Mesenchymal stem cell (in vitro differentiated cells and primary cell): Measurements from ENCODE around the gene CD274. TPM values are rescaled to one million over a fixed set of nuclear protein-coding genes. Genes with fewer than 3 reads are reported as not detected.

Source experiments
- DNase-seq: peaks from one replicate; pipeline ENCODE4 v3.0.0-alpha.2; 2013
- H2AFZ ChIP-seq: one replicate; pipeline ENCODE4 v1.6.1; 2013; ENCODE audit warnings: low read depth, mild to moderate bottlenecking, control low read depth, inconsistent platforms, low read length, moderate library complexity
- H2AK5ac ChIP-seq: 2 replicates; pipeline ENCODE4 v1.6.1; 2013; ENCODE audit warnings: low read length, moderate library complexity, mild to moderate bottlenecking, inconsistent platforms; ENCODE audit not compliant: severe bottlenecking
- H2BK120ac ChIP-seq: one replicate; pipeline ENCODE4 v1.6.1; 2013; ENCODE audit warnings: low read depth, mild to moderate bottlenecking, inconsistent platforms, low read length, moderate library complexity
- H2BK12ac ChIP-seq, 2 experiments: one replicate each; pipeline ENCODE4 v1.6.1; 2013; ENCODE audit warnings: inconsistent platforms in 2 of 2, low read length in 2 of 2, mild to moderate bottlenecking in 2 of 2, moderate library complexity in 2 of 2, control low read depth in 1 of 2
- H2BK15ac ChIP-seq: one replicate; pipeline ENCODE4 v1.6.1; 2013; ENCODE audit warnings: mild to moderate bottlenecking, low read depth, inconsistent platforms; ENCODE audit not compliant: poor library complexity, severe bottlenecking
- H2BK5ac ChIP-seq: 2 replicates; pipeline ENCODE4 v1.6.1; 2013; ENCODE audit warnings: low read depth, mild to moderate bottlenecking, low read length, control low read depth, inconsistent platforms; ENCODE audit not compliant: poor library complexity, severe bottlenecking
- H3K14ac ChIP-seq, 2 experiments: one replicate each; pipeline ENCODE4 v1.6.1; 2013; ENCODE audit warnings: inconsistent platforms in 2 of 2, low read length in 2 of 2, control low read depth in 1 of 2, mild to moderate bottlenecking in 1 of 2, moderate library complexity in 1 of 2
- H3K18ac ChIP-seq, 2 experiments: one replicate each; pipeline ENCODE4 v1.6.1; 2013; ENCODE audit warnings: inconsistent platforms in 2 of 2, low read length in 2 of 2, control low read depth in 1 of 2, low read depth in 1 of 2, mild to moderate bottlenecking in 1 of 2
- H3K23ac ChIP-seq, 2 experiments: one replicate each; pipeline ENCODE4 v1.6.1; 2013; ENCODE audit warnings: inconsistent platforms in 2 of 2, low read length in 2 of 2, mild to moderate bottlenecking in 2 of 2, moderate library complexity in 2 of 2, control low read depth in 1 of 2
- H3K27ac ChIP-seq: 2 replicates; pipeline ENCODE4 v1.5.1; 2013; ENCODE audit warnings: mild to moderate bottlenecking, moderate library complexity, low read length, control low read depth, inconsistent platforms; ENCODE audit not compliant: poor library complexity, severe bottlenecking
- H3K27me3 ChIP-seq, 2 experiments: 2 replicates each; pipeline versions ENCODE4 v1.6.1 to v1.7.0; 2013; ENCODE audit warnings: low read length in 2 of 2, mild to moderate bottlenecking in 2 of 2, moderate library complexity in 2 of 2, control low read depth in 1 of 2, inconsistent platforms in 1 of 2; ENCODE audit not compliant: control insufficient read depth in 1 of 2, insufficient read depth in 1 of 2
- H3K36me3 ChIP-seq, 2 experiments: 2 replicates each; pipeline versions ENCODE4 v1.6.1 to v1.7.0; 2013; ENCODE audit warnings: low read length in 2 of 2, control low read depth in 1 of 2, inconsistent platforms in 1 of 2, low read depth in 1 of 2, mild to moderate bottlenecking in 1 of 2; ENCODE audit not compliant: insufficient read depth in 2 of 2, control insufficient read depth in 1 of 2
- H3K4ac ChIP-seq, 2 experiments: one replicate each; pipeline ENCODE4 v1.6.1; 2013; ENCODE audit warnings: inconsistent platforms in 2 of 2, low read length in 2 of 2, mild to moderate bottlenecking in 2 of 2, moderate library complexity in 2 of 2, control low read depth in 1 of 2, low read depth in 1 of 2
- H3K4me1 ChIP-seq: 2 replicates; pipeline ENCODE4 v1.6.1; 2013; ENCODE audit warnings: low read depth, low read length, control low read depth; ENCODE audit not compliant: control insufficient read depth, insufficient read depth
- H3K4me2 ChIP-seq: 2 replicates; pipeline ENCODE4 v1.6.1; 2013; ENCODE audit warnings: low read length, mild to moderate bottlenecking, inconsistent platforms; ENCODE audit not compliant: poor library complexity, severe bottlenecking
- H3K4me3 ChIP-seq, 2 experiments: 2 replicates each; pipeline versions ENCODE4 v1.5.1 to v1.7.0; 2013; ENCODE audit warnings: low read length in 2 of 2, mild to moderate bottlenecking in 2 of 2, control low read depth in 1 of 2, low read depth in 1 of 2; ENCODE audit not compliant: insufficient read depth in 1 of 2
- H3K79me1 ChIP-seq: replicated peaks from 2 replicates; pipeline ENCODE4 v1.6.1; 2013; ENCODE audit warnings: mild to moderate bottlenecking, control low read depth, low read length, inconsistent platforms; ENCODE audit not compliant: poor library complexity, severe bottlenecking
- H3K9ac ChIP-seq: 2 replicates; pipeline ENCODE4 v1.7.0; 2013; ENCODE audit warnings: mild to moderate bottlenecking, low read length, moderate library complexity
- H3K9me3 ChIP-seq: 2 replicates; pipeline ENCODE4 v1.7.0; 2013; ENCODE audit warnings: mild to moderate bottlenecking, low read length; ENCODE audit not compliant: control insufficient read depth
- H4K8ac ChIP-seq: one replicate; pipeline ENCODE4 v1.6.1; 2013; ENCODE audit warnings: inconsistent platforms, mild to moderate bottlenecking, low read length, moderate library complexity
- H4K91ac ChIP-seq: one replicate; pipeline ENCODE4 v1.6.1; 2013; ENCODE audit warnings: mild to moderate bottlenecking, low read length, inconsistent platforms
- WGBS: methylation state at CpG from one replicate; pipeline ENCODE4 v1.1.7; 2013; ENCODE audit warnings: mixed read lengths; 5-methylcytosine and 5-hydroxymethylcytosine counted together
- polyA plus RNA-seq, 2 experiments: library from polyadenylated mRNA; stranded (reverse); fragments of 200-250 nt; gene quantifications; one replicate each; pipeline ENCODE4 v1.2.3, GENCODE V29; 2013

CD274 gene
- 3.9 TPM for polyA plus RNA-seq (2013, experiment 1 of 2)
- 3.9 TPM for polyA plus RNA-seq (2013, experiment 2 of 2)

DNA sequence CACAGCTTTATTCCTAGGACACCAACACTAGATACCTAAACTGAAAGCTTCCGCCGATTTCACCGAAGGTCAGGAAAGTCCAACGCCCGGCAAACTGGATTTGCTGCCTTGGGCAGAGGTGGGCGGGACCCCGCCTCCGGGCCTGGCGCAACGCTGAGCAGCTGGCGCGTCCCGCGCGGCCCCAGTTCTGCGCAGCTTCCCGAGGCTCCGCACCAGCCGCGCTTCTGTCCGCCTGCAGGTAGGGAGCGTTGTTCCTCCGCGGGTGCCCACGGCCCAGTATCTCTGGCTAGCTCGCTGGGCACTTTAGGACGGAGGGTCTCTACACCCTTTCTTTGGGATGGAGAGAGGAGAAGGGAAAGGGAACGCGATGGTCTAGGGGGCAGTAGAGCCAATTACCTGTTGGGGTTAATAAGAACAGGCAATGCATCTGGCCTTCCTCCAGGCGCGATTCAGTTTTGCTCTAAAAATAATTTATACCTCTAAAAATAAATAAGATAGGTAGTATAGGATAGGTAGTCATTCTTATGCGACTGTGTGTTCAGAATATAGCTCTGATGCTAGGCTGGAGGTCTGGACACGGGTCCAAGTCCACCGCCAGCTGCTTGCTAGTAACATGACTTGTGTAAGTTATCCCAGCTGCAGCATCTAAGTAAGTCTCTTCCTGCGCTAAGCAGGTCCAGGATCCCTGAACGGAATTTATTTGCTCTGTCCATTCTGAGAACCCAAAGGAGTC is at the start of gene CD274:
TSS of gene CD274 (plus strand) at position 184 of the 733 bp plus-strand sequence. CDS start 5,572 bp downstream, outside the sequence.
- peak within 1 kb of the TSS; percentile 35 for H2AK5ac ChIP-seq
- no peak within 1 kb of the TSS for H3K14ac ChIP-seq
- no peaks in the 10 kb centered on the region for H3K27me3 ChIP-seq
- H3K23ac ChIP-seq = no peak within 1 kb of the TSS
- H3K4me1 ChIP-seq = peaks cover 3% of the 10 kb centered on the region
- peak within 1 kb of the TSS; percentile 51 for H3K27ac ChIP-seq
- WGBS = 4% methylated on average over 30 of the region's 36 CpGs
- no peak within 1 kb of the TSS for H3K4ac ChIP-seq
- no peak within 1 kb of the TSS for H2BK5ac ChIP-seq
- H2AFZ ChIP-seq = no peak within 1 kb of the TSS
- no peaks in the 10 kb centered on the region for H3K9me3 ChIP-seq
- H3K79me1 ChIP-seq = peaks cover 2% of the 10 kb centered on the region
- H2BK15ac ChIP-seq = no peak within 1 kb of the TSS
- H4K91ac ChIP-seq = no peak within 1 kb of the TSS
- no peaks in the 10 kb centered on the region for H3K36me3 ChIP-seq
- H3K18ac ChIP-seq = peak within 1 kb of the TSS in 1 of 2 experiments; percentile 43
- H2BK12ac ChIP-seq = no peak within 1 kb of the TSS
- peak within 1 kb of the TSS; percentile 91 for H3K9ac ChIP-seq
- DNase-seq = peak; percentile 93
- peak within 1 kb of the TSS; percentile 52 for H2BK120ac ChIP-seq
- H4K8ac ChIP-seq = peak within 1 kb of the TSS; percentile 63
- H3K4me3 ChIP-seq = peak within 1 kb of the TSS; percentile 49 to 84
- H3K4me2 ChIP-seq = peak within 1 kb of the TSS; percentile 70

- H2BK15ac ChIP-seq = no peak overlapping the region
- no peak overlapping the region for H4K8ac ChIP-seq
- no peak overlapping the region for H3K27ac ChIP-seq
- H3K14ac ChIP-seq = no peak overlapping the region
- H3K4me1 ChIP-seq = no peaks in the 10 kb centered on the region
- no peak overlapping the region for H3K4me2 ChIP-seq
- H3K4me3 ChIP-seq = no peak overlapping the region
- no peak overlapping the region for H2BK12ac ChIP-seq
- H3K23ac ChIP-seq = no peak overlapping the region
- H3K27me3 ChIP-seq = no peaks in the 10 kb centered on the region
- no peak overlapping the region for H3K9ac ChIP-seq
- H3K4ac ChIP-seq = no peak overlapping the region
- no peak overlapping the region for H2AFZ ChIP-seq
- no peak overlapping the region for H2AK5ac ChIP-seq
- no peak overlapping the region for H2BK5ac ChIP-seq
- H2BK120ac ChIP-seq = no peak overlapping the region
- H3K18ac ChIP-seq = no peak overlapping the region
- no peak for DNase-seq
- no peak overlapping the region for H4K91ac ChIP-seq
- H3K36me3 ChIP-seq = no peaks in the 10 kb centered on the region
- H3K79me1 ChIP-seq = peaks cover 2% of the 10 kb centered on the region
- H3K9me3 ChIP-seq = peaks cover 5% of the 10 kb centered on the region
These were observed 48.1 kb upstream of the CD274 start for GRCh38 chr9:5402217-5402616.

GRCh38 chr9:5408596-5408995 is 41.7 kb upstream of the CD274 start:
- Histone ChIP-seq H4K91ac (no peak overlapping the region), H3K23ac (no peak overlapping the region), H2BK12ac (no peak overlapping the region), H3K4ac (no peak overlapping the region), H2BK5ac (no peak overlapping the region), H3K27me3 (no peaks in the 10 kb centered on the region), H3K4me1 (no peaks in the 10 kb centered on the region), H3K79me1 (peaks cover 2% of the 10 kb centered on the region), H3K36me3 (peaks cover 0 to 4% of the 10 kb centered on the region in 2 experiments), H3K18ac (no peak overlapping the region), H2AK5ac (no peak overlapping the region), H3K27ac (no peak overlapping the region), H4K8ac (no peak overlapping the region), H3K14ac (no peak overlapping the region), H2BK120ac (no peak overlapping the region), H3K4me2 (no peak overlapping the region), H3K4me3 (no peak overlapping the region), H2AFZ (no peak overlapping the region), H3K9ac (no peak overlapping the region), H3K9me3 (peaks cover 19% of the 10 kb centered on the region), H2BK15ac (no peak overlapping the region)
- no peak for DNase-seq
- WGBS = 96% methylated on average over 1 of the region's 1 CpG

GRCh38 chr9:5416953-5417352 is 33.4 kb upstream of the CD274 start:
- Histone ChIP-seq H2AK5ac (no peak overlapping the region), H3K27me3 (no peaks in the 10 kb centered on the region), H3K14ac (no peak overlapping the region), H3K79me1 (no peaks in the 10 kb centered on the region), H3K4me3 (no peak overlapping the region), H3K9me3 (no peaks in the 10 kb centered on the region), H2BK12ac (no peak overlapping the region), H2AFZ (no peak overlapping the region), H4K91ac (no peak overlapping the region), H2BK15ac (no peak overlapping the region), H3K4me2 (no peak overlapping the region), H3K36me3 (peaks cover 0 to 9% of the 10 kb centered on the region in 2 experiments), H3K27ac (no peak overlapping the region), H3K4ac (no peak overlapping the region), H2BK120ac (no peak overlapping the region), H3K18ac (no peak overlapping the region), H3K9ac (no peak overlapping the region), H3K4me1 (no peaks in the 10 kb centered on the region), H3K23ac (no peak overlapping the region), H4K8ac (no peak overlapping the region), H2BK5ac (no peak overlapping the region)
- 100% methylated on average over 2 of the region's 3 CpGs for WGBS
- no peak for DNase-seq
